Mesendoderm (in vitro differentiated cells): ENCODE data around the gene TXNDC8.

Source experiments
- DNase-seq: peaks from one replicate; pipeline ENCODE4 v3.0.0; 2013
- H2AK5ac ChIP-seq: 2 replicates; pipeline ENCODE4 v1.6.1; 2013; ENCODE audit warnings: low read length, inconsistent platforms
- H2BK120ac ChIP-seq: 2 replicates; pipeline ENCODE4 v1.6.1; 2013; ENCODE audit warnings: low read depth, mild to moderate bottlenecking, low read length, moderate library complexity, mixed read lengths
- H2BK15ac ChIP-seq: replicated peaks from 2 replicates; pipeline ENCODE4 v1.6.1; 2013; ENCODE audit warnings: low read depth, mild to moderate bottlenecking, moderate library complexity
- H2BK5ac ChIP-seq: 2 replicates; pipeline ENCODE4 v1.6.1; 2013; ENCODE audit warnings: low read length, inconsistent platforms
- H3K18ac ChIP-seq: 2 replicates; pipeline ENCODE4 v1.6.1; 2013; ENCODE audit warnings: mild to moderate bottlenecking, low read length, mixed read lengths
- H3K23ac ChIP-seq: one replicate; pipeline ENCODE4 v1.6.1; 2013; ENCODE audit warnings: low read length
- H3K27ac ChIP-seq: 2 replicates; pipeline ENCODE4 v1.5.1; 2013; ENCODE audit warnings: low read depth, mild to moderate bottlenecking, inconsistent platforms, low read length, moderate library complexity
- H3K27me3 ChIP-seq: 2 replicates; pipeline ENCODE4 v1.6.1; 2013; ENCODE audit warnings: low read length, control low read depth, mild to moderate bottlenecking, inconsistent platforms; ENCODE audit not compliant: insufficient read depth, poor library complexity
- H3K36me3 ChIP-seq: 2 replicates; pipeline ENCODE4 v1.6.1; 2013; ENCODE audit warnings: low read length, inconsistent platforms; ENCODE audit not compliant: control insufficient read depth, insufficient read depth
- H3K4ac ChIP-seq: one replicate; pipeline ENCODE4 v1.6.1; 2013; ENCODE audit warnings: low read depth, mild to moderate bottlenecking, low read length, moderate library complexity
- H3K4me1 ChIP-seq: 2 replicates; pipeline ENCODE4 v1.6.1; 2013; ENCODE audit warnings: low read depth, low read length, inconsistent platforms; ENCODE audit not compliant: control insufficient read depth
- H3K4me2 ChIP-seq: 2 replicates; pipeline ENCODE4 v1.6.1; 2013; ENCODE audit warnings: low read length
- H3K4me3 ChIP-seq: 2 replicates; pipeline ENCODE4 v1.5.1; 2013; ENCODE audit warnings: mild to moderate bottlenecking, low read length
- H3K56ac ChIP-seq: one replicate; pipeline ENCODE4 v1.6.1; 2013; ENCODE audit warnings: low read length
- H3K79me1 ChIP-seq: 2 replicates; pipeline ENCODE4 v1.6.1; 2013; ENCODE audit warnings: low read length, inconsistent platforms
- H3K79me2 ChIP-seq: 2 replicates; pipeline ENCODE4 v1.6.1; 2013; ENCODE audit warnings: mild to moderate bottlenecking, low read length; ENCODE audit not compliant: control insufficient read depth, insufficient read depth
- H3K9ac ChIP-seq: 2 replicates; pipeline ENCODE4 v1.6.1; 2013; ENCODE audit warnings: low read length, inconsistent platforms
- H4K5ac ChIP-seq: one replicate; pipeline ENCODE4 v1.6.1; 2013; ENCODE audit warnings: low read length
- H4K8ac ChIP-seq: one replicate; pipeline ENCODE4 v1.6.1; 2013; ENCODE audit warnings: low read depth, mild to moderate bottlenecking, control low read depth, low read length, moderate library complexity
- WGBS: extraction: QIAGEN DNeasy Blood & Tissue Kit; methylation state at CpG from one replicate; pipeline ENCODE4 v1.1.7; 2013; ENCODE audit warnings: low lambda C conversion rate, missing lambda C conversion rate; ENCODE audit not compliant: insufficient coverage; ENCODE audit errors: extremely low coverage; 5-methylcytosine and 5-hydroxymethylcytosine counted together

TXNDC8 gene

DNA sequence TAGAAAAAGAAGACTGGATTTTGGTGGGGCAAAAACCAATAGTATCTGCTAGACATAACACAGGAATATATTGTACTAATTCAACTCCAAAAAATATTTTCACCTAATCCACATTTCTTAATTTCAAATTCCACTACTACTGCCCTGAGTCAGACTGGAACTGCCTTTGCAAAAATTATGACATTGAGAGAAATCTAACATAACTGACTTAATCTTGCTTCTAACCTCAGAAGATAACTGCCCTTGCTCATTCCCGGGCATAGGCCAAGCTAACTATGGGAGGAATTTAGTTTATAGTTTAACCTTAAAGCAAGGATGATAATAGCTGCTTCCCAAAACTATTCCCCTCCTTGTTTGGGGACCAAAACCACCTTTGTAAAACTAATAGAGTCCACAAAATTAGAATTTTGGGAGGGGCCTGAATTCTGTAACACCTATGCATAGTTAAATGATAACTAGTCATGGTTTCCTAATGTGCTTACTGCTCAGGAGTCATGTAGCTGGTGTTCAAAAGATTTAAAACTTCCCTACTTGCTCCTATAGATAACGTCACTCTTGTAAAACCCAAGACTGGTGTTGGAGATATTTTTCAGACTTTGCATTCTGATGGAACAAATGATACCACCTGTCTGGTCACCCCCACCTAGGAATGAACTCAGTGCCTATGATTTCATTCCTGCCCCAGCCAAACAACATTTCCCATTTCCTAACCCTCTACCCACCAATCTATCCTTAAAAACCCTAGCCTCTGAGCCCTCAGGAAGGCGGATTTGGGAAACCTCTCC lies 67.3 kb downstream of the TXNDC8 start:
- Histone ChIP-seq H4K8ac (no peak overlapping the region), H3K18ac (no peak overlapping the region), H2AK5ac (no peak overlapping the region), H3K9ac (no peak overlapping the region), H2BK120ac (no peak overlapping the region), H3K79me2 (no peaks in the 10 kb centered on the region), H2BK15ac (no peak overlapping the region), H3K27ac (no peak overlapping the region), H3K23ac (no peak overlapping the region), H3K27me3 (no peaks in the 10 kb centered on the region), H3K56ac (no peak overlapping the region), H3K4me3 (no peak overlapping the region), H2BK5ac (no peak overlapping the region), H3K4me2 (no peak overlapping the region), H3K4ac (no peak overlapping the region), H3K4me1 (no peaks in the 10 kb centered on the region), H3K36me3 (no peaks in the 10 kb centered on the region), H4K5ac (no peak overlapping the region), H3K79me1 (no peaks in the 10 kb centered on the region)
- no CpG with 5 or more reads among the region's 3 CpGs for WGBS
- DNase-seq, result no peak

DNA sequence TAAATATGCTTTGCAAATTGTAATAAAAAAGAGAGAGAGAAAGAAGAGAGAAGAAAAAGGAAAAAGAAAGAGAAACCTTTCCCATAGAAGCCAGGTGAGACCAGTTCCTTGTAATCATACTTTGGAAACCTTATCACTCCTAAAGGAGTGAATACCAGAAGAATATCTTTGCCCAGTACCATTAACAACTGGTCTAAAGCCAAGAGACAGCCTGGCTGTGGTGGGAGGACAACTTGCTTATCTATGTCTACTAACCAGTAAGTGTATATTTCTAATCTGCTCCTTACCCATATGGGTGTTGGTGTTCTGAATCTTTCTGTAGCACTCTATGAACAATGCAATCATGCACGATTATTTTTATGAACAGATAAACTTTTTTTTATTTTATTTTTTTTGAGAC lies 70.9 kb downstream of the TXNDC8 start:
- Histone ChIP-seq H2AK5ac (no peak overlapping the region), H2BK5ac (no peak overlapping the region), H2BK120ac (no peak overlapping the region), H3K79me1 (no peaks in the 10 kb centered on the region), H4K5ac (no peak overlapping the region), H3K4me3 (no peak overlapping the region), H3K36me3 (no peaks in the 10 kb centered on the region), H2BK15ac (no peak overlapping the region), H3K4ac (no peak overlapping the region), H3K23ac (no peak overlapping the region), H3K18ac (no peak overlapping the region), H3K79me2 (no peaks in the 10 kb centered on the region), H3K27ac (no peak overlapping the region), H3K27me3 (no peaks in the 10 kb centered on the region), H4K8ac (no peak overlapping the region), H3K56ac (no peak overlapping the region), H3K4me1 (no peaks in the 10 kb centered on the region), H3K4me2 (no peak overlapping the region), H3K9ac (no peak overlapping the region)
- DNase-seq, result no peak
- no CpG with 5 or more reads among the region's 1 CpG for WGBS

DNA sequence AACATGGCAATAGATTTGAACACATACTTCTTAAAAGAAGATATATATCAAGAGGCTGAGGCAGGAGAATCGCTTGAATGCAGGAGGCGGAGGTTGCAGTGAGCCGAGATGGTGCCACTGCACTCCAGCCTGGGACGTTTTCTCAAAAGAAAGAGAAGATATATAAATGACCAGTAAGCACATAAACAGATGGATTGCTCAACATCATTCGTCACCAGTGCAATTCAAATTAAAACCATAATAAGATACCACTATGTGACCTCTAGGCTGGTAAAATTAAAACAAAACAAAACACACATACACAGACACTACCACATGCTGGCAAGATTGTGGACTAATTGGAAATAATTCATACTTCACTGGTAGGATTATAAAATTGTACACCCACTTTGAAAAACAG lies 76.0 kb downstream of the TXNDC8 start:
- H2BK120ac ChIP-seq, result no peak overlapping the region
- no peak overlapping the region for H4K5ac ChIP-seq
- no CpG with 5 or more reads among the region's 5 CpGs for WGBS
- no peak overlapping the region for H2AK5ac ChIP-seq
- no peaks in the 10 kb centered on the region for H3K36me3 ChIP-seq
- no peaks in the 10 kb centered on the region for H3K27me3 ChIP-seq
- no peak overlapping the region for H3K18ac ChIP-seq
- H2BK15ac ChIP-seq, result no peak overlapping the region
- H3K4me3 ChIP-seq, result no peak overlapping the region
- DNase-seq, result no peak
- no peak overlapping the region for H3K23ac ChIP-seq
- H3K9ac ChIP-seq, result no peak overlapping the region
- H3K56ac ChIP-seq, result no peak overlapping the region
- H3K4me1 ChIP-seq, result peaks cover 2% of the 10 kb centered on the region
- H3K4me2 ChIP-seq, result no peak overlapping the region
- H3K79me2 ChIP-seq, result no peaks in the 10 kb centered on the region
- H3K79me1 ChIP-seq, result no peaks in the 10 kb centered on the region
- H2BK5ac ChIP-seq, result no peak overlapping the region
- H3K4ac ChIP-seq, result no peak overlapping the region
- no peak overlapping the region for H3K27ac ChIP-seq
- H4K8ac ChIP-seq, result no peak overlapping the region

DNA sequence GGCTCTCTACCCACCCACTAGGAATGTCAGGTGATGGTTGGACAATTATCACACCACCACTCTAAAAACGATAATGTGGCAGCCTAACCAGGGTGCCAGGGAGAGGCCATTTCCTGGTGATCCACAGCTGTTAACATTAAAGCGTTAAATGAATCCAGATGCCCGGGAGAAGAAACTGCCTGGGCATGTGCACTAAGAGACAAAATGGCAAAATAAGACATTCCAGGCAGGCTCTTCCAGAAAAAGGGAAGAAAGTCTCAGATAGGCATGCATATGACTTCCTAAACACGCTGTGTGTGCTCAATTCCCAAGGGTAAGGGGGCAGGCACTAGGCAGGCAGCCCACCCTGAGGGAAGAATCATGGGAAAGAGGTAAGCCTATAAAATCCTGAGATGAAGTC lies 76.8 kb downstream of the TXNDC8 start:
- Histone ChIP-seq H3K56ac (no peak overlapping the region), H4K8ac (no peak overlapping the region), H3K79me1 (no peaks in the 10 kb centered on the region), H3K27me3 (no peaks in the 10 kb centered on the region), H3K27ac (no peak overlapping the region), H2BK15ac (no peak overlapping the region), H3K4ac (no peak overlapping the region), H2AK5ac (no peak overlapping the region), H3K4me2 (no peak overlapping the region), H4K5ac (no peak overlapping the region), H3K18ac (no peak overlapping the region), H3K4me1 (peaks cover 2% of the 10 kb centered on the region), H3K4me3 (no peak overlapping the region), H3K36me3 (no peaks in the 10 kb centered on the region), H2BK5ac (no peak overlapping the region), H3K79me2 (peaks cover 3% of the 10 kb centered on the region), H3K23ac (no peak overlapping the region), H2BK120ac (no peak overlapping the region), H3K9ac (no peak overlapping the region)
- no CpG with 5 or more reads among the region's 4 CpGs for WGBS
- no peak for DNase-seq

DNA sequence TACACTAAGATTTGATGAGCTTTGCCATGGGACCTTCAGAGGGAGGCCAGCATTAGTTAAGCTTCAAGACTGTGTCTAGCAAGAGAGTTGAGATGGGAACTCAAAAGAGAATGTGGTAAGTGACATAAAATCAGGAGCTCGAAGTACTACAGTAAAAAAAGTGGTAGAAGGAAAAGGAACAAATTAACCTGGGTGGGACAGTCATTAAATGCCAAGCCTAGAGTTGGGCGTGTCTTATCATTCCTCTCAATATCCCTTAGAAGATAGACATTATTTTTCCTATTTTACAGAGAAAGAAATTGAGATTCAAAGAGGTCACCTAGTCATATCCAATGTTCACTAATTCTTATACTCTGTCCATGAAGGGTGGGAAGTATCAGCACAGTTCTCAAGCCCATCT lies 78.1 kb downstream of the TXNDC8 start:
- Histone ChIP-seq H3K9ac (no peak overlapping the region), H3K4ac (no peak overlapping the region), H3K27ac (no peak overlapping the region), H4K8ac (no peak overlapping the region), H3K79me1 (no peaks in the 10 kb centered on the region), H3K27me3 (no peaks in the 10 kb centered on the region), H3K56ac (no peak overlapping the region), H3K23ac (no peak overlapping the region), H4K5ac (no peak overlapping the region), H2BK15ac (no peak overlapping the region), H2BK120ac (no peak overlapping the region), H2AK5ac (no peak overlapping the region), H3K4me1 (peaks cover 3% of the 10 kb centered on the region), H3K18ac (no peak overlapping the region), H3K36me3 (no peaks in the 10 kb centered on the region), H3K4me2 (no peak overlapping the region), H3K79me2 (peaks cover 16% of the 10 kb centered on the region), H3K4me3 (no peak overlapping the region), H2BK5ac (no peak overlapping the region)
- no peak for DNase-seq
- no CpG with 5 or more reads among the region's 2 CpGs for WGBS

DNA sequence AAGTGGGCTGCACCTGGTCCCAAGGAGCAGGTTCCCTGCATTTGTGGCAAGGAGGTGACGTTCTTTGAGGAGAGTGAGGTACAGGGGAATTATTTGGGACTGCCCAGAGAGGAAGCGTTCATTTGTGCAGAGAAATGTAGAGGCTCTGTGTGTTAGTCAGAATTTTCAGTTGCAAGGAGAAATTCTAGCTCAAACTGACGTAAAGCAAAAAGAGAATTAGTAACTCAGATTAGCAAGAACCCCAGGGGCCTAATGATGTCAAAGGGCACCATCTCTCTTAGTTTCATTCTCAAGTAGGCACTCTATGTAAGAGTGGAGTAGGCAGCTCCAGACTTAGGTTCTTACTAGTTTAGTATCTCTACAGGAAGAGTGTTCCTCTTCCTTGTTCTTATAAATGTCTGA lies 79.0 kb downstream of the TXNDC8 start:
- Histone ChIP-seq H3K27me3 (no peaks in the 10 kb centered on the region), H3K4ac (no peak overlapping the region), H2BK5ac (no peak overlapping the region), H3K4me3 (no peak overlapping the region), H3K56ac (no peak overlapping the region), H3K27ac (no peak overlapping the region), H3K23ac (no peak overlapping the region), H2AK5ac (no peak overlapping the region), H3K36me3 (no peaks in the 10 kb centered on the region), H2BK120ac (no peak overlapping the region), H3K9ac (no peak overlapping the region), H3K79me2 (peaks cover 25% of the 10 kb centered on the region), H2BK15ac (no peak overlapping the region), H3K4me2 (no peak overlapping the region), H3K18ac (no peak overlapping the region), H3K4me1 (peaks cover 4% of the 10 kb centered on the region), H3K79me1 (no peaks in the 10 kb centered on the region), H4K5ac (no peak overlapping the region), H4K8ac (no peak overlapping the region)
- no peak for DNase-seq
- WGBS, result no CpG with 5 or more reads among the region's 3 CpGs
